NCI-H2029 (cell line): ENCODE data around the gene COL4A4.

ENCODE experiments used
- DNase-seq: peaks from one replicate; lab custom pipeline; 2025; lab: John Stamatoyannopoulos, UW

The COL4A4 gene

DNA sequence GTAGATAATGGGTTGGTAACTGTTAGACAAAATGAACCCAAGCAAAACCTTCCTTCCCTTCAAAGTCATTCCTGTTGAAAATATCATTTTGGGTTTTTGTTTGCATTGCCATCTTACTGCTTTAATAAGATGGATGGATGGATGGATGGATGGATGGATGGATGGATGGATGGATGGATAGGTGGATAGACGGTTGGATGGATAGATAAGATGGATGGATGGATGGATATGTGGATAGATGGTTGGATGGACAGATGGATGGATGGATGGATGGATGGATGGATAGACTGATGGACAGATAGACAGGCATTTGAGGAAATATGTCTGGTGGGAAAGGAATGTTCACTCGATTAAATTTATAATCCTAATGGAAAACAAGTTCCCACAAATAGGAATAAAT, 133.2 kb downstream of the COL4A4 start:
- no peak for DNase-seq

DNA sequence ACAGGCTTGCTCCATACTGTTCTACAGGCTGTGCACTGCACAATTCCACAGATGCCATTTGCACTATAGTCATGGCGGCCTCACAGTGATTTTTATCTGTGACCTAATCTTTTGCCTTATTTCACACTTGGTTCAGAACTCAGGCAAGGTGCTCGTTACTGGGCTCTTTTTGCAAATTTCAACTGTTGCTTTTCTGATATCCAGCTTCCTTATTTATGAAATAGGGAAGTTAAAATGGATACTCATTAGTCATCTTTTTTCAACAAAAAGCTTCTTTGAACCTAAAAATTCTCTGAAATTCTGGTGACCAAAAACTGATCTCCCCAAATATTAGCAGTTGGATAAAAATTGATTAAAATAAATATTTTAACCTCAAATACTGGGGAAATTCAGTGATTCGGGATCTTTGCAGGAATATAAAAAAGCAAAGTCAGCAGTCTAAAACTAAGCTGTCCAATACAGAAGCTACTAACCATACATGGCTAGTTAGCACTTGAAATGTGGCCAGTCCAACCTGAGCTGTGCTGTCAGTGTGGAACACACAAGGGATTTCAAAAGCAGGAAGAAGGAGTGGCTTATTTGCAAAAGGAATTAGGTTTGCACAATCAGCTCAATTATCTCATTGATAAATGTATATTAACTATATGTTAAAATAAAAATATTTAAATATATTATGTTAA, 134.4 kb downstream of the COL4A4 start:
- no peak for DNase-seq

DNA sequence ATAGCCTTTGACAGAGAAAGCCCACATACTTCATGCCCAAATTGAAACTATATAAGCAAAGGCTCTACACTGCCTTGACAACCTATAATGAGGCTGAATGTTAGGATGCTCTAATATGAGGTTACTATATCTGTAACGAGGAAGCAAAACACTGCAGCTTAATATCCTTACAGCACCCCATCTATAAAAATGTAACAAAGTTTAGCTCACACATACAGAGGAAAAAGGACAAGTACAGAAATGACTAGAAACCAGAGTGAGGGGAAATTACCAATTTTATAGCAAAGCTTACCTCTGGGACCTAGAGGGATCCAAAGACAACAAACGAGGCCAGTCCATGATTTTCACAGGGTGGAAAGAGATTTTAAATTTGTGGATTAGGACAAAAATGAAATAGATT, 138.5 kb downstream of the COL4A4 start:
- DNase-seq = no peak

DNA sequence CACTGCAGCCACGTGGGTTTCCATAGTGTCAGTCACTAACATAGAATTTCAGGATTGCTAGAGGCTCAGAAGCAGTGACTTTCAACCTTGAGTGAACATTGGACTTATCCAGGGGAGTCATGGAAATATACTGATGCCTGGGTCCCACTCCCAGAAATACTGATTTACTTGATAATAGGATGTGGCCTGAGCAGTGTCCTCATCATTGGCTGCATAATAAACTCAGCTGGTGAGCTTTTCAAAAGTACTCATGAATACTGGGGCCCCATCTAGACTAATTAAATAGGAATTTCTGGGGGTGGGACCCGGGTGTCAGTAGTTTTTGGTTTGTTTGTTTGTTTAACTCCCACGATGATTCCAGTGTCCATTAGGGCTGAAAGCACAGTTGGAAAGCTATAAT, 141.4 kb downstream of the COL4A4 start:
- no peak for DNase-seq

DNA sequence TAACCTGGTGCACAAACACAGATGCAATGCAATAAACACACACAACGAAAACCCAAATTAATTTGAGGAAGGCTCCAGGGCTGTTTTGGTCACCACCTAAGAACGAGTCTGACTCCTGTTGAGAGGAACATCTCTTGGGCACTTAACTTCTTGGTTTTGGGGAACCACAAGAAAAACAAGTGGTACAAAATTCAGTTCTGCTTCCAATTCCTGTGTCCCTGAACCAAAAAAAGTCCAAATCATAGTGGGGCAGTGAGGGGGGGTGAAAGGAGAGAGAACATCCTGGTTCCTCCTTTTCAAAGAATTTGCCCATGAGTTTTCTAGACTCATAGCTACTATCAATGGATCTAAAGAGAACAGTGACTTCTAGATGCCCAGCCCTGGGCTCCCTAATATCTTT, 143.6 kb downstream of the COL4A4 start:
- no peak for DNase-seq

DNA sequence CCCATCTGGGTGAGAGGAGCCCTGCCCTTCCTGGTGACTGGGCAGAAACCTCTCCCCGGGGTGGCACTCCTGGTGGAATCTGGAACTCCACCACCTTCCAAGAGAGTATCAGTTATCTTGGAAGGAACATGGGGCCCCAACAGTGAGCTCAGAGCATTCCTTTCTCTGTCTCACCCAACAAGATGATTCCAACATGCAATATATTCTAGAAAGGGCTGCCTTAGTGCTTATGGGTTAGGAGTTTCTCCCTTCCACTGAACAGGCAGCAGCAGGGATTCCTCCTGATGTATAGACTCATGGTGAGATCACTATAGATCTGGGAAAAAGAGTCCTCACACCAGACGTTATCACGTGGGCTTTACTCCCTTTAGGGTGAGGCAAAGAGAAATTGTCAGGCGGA, 147.1 kb downstream of the COL4A4 start:
- DNase-seq = no peak

DNA sequence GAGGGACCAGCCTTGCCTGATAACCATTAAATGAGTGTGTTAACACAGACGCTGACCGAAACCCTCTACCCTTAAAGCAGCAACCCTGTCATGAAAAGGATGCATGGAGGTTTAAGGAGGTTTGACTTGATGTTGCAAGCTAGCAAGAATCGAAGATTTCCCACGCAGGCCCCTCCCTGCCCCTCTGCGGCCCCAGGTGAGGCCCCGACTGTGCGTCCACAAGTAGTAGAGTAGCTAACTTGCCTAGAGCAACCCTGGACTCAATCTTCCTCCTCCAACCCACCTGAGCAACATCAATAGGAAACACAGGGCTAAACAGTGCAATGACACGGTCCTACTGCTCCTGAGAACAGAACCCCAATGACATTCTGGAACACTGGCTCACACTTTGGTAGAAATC, 150.1 kb downstream of the COL4A4 start:
- no peak for DNase-seq

DNA sequence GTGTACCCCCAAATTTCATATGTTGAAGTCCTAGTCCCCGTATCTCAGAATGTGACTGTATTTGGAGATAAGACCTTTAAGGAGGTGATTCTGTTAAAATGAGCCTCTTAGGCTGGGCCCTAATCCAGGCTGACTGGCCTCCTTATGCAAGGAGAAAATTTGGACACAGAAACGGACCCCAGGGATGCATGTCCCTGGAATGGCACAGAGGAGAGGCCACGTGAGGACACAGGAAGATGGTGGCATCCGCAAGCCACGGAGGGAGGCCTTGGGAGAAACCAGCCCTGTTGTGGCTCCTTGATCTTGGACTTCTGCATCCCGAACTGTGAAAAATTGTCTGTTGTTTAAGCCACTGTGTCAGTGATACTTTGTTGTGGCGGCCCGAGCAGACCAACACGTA, 150.7 kb downstream of the COL4A4 start:
- no peak for DNase-seq

DNA sequence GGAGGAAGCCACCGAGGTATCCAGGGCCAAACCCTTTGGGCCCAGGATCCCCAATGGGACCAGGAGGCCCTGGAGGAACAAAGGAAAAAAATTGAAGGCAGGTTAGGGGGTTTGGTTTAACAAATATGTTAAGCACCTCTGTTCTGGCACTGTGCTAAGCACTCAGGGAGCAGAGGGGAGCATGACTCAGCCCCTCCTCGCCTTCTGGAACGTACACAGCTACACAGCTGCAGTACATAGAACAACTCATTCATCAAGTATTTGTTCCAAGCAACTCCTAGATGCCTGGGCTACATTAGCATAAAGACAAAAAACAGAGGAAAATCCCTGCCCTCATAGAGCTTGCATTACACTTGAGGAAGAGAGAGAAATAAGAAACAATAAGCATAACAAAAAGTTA, 153.6 kb downstream of the COL4A4 start:
- DNase-seq = no peak

DNA sequence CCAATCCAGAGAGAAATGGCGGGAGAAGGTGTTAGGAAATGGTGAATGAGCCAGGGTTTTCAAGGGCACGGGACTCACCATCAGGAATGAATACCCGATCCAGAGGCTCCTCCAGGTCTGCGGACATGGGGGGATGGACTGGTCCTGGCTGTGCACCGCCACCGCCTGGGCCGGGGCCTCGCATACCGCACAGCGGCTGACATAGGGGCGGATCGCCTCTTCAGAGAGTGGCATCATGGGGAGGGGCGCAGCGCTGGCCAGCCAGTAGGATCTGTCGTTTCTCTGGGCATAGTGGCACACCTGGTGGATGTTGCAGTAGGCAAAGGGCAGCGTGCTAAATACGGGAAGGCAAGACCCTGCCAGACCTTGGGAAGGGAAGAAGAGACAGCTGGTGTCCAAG, 156.1 kb downstream of the COL4A4 start:
- no peak for DNase-seq

DNA sequence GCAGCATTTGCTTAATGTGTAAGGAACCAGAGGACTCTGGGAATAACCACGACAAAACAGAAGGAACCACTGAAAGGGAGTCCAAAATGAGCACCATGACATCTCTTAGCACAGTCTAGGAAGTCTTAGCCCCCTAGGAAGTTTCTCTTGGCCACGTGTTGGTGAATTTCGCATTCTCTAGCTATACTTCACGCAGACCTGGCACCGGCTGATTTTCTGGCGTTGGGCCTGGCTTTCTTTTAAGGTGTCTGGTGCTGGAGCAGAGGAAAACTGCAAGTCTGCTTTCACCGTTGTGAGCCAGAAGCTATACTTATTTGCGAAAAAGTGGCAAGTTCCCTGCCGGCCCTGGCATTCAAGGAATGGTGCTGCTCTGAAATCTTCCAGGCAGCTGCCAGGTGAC, 156.9 kb downstream of the COL4A4 start:
- DNase-seq = no peak

DNA sequence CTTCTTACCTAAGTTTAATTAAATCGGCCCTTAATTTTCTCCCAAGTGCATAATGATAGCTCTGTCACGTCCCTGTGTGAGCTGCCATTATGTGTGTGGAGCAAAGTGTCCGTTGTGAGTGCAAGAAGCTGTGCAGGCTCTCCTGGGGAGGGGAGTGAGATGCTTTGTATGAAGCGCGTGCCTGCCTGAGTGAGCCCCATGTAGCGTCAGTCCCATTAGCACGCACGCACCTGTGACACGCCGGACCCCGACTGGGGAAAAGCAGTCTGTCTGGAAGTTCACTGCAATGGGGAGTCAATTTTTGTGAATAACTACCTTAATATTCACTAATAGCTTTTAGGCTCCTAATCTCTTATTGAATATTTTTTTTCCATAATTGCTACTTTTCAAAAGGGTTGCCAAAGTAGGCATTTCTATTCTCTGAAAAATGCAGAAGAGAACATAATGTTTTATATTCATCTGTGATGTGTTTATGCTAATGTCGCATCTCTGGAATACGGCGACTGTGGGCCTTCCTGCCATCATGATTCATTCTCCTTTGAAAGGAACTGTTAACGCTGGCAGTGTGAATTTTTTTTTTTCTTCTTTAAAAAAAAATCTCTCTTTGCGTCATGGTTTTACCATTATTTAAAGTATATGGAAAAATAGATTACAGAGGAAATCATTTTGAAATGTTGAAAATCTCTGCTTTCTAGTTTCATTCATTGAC, 157.7 kb downstream of the COL4A4 start:
- DNase-seq = no peak

DNA sequence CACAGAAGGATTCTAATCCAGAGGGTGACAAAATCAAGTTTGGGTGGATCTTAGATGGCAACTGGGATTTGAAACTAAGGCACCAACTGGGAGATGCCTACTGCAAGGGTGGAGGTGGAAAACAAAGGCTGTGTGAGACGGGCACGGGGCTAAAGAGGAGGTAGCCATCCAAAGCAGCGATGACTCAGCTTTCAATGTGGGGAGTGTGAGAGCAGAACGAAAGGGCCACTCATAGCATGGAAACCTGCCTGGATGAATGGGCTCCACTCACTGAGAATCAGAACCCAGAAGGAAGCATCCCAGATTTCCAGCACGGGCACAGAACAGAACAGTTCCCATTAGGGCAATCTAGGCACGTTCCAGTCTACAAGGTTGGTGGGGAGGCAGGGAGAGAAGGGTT, 159.5 kb downstream of the COL4A4 start:
- no peak for DNase-seq

DNA sequence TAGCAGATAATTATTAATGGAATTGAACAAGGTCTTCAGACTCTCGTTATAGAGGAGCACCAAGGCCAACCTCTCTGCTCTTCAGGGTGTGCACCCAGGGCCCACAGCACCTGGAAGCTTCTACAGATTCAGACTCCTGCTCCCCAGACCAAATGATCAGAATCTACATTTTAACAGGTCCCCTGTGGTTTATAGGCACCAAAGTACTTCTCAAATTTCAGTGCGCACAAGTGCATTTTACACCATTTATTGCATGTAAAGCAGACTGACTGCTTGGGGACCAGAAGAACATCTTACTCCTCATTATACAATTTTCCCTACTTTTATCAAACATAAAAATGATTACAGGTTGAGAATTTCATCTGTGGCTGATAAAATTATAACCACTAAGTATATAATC, 163.9 kb downstream of the COL4A4 start:
- DNase-seq = no peak

DNA sequence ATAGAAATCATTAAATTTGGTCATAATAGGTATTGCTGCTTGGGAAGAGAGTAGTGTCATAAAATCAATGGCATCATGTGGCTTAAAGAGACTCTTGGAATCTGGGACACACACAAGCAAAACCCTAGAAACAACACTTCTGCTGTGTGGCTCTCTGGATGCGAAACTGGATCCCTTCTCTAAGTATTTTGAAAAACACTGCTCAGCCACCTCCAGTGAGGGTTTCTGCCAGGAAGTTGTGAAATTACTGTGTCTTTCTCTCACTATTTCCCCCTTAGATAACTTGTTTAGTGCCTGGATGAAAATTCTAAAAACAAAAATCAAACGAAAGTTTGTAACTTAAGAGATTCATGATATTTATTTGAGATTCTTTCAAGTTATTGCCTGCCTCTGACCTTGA, 164.3 kb downstream of the COL4A4 start:
- DNase-seq = no peak

DNA sequence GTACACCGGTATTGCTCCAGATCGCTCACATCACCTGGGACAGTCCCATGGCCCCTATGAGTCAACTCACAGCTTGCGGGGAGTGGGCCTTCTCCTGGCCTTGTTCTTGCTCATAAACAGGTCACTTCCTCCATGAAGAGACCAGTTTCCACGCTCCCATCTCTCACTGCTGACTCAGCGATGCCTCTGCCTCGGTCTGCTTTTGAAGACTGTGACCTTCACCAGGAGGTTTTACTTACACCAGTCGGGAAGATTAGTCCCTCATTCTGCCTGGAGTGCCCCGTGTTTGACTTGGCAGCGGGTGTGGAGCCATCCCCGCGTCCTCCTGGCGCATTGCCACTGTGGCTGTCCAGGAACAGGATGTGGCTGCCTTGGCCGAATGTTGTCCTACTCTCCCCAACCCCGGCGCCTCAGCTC, 168.4 kb downstream of the COL4A4 start:
- DNase-seq = peak; percentile 74

DNA sequence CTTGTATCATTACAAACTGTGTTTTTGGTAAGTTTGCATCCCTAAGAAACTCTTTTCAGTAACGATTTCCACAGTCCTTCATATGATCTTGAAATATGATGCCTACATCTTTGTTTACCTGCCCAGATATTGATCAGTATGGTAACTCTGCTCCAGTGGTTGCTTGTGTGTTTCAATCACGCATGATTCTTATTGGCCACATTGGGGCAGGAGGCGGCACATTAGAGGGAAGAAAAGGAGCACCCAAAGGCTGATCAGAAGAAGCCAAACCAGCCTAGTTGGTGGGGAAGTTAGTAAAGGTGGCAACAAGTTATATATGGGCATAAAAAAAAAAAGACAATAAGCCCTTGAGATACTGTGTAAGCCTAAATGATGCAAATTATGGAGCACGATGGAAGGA, 169.2 kb downstream of the COL4A4 start:
- DNase-seq = no peak

DNA sequence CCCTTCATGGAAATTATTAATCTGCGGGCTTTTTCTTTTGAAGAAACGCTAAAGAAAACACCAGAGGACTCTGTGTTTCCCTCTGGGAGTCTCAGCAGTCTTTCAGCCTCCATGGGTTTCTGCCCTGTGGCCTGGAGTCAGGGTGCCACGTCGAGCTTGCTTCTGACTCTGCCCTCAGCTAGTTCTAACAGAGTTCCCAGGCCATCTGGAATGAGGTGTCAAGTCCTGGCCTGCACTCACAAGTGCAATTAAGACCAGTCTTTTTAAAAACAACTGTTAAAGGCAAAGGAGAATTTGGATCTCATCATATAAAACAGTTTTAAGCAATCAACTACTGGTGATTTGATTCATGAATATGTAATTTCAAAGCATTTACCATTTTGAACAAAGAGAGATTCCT, 170.8 kb downstream of the COL4A4 start:
- no peak for DNase-seq

DNA sequence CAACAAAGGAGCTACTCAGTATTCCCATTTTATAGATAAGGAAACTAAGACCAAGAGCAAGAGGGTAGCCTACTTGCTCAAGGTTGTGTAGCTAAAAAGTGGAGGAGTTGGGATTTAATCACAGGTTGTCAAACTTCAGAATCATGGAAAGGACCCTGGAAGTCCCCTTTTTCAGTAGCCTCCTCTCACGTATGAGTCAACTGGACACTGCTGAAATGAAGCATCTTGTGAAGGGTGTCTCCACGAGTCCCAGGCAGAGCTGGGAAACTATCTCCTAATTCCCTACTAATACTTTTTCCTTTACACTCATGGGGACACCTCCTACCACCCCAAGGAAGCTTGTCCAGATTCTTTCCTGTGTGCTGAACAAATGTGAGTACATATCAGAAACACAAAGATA, 172.3 kb downstream of the COL4A4 start:
- DNase-seq = no peak

DNA sequence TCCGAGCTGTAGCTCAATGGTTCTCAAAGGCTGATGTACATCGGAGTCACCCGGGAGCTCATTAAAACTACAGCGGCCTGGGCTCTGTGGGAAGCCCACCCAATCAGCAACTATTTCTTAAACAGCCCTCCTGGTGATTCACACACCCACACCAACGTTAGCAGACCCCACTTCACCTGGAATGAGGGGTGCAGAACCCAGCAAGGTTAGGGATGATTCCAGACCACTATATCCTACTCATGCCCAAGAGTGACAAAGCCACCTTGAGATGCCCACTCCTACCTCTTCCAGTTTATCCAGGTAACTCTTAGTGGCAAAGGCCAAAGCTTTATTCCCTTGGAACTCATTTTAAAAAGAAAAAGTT, 178.4 kb downstream of the COL4A4 start:
- DNase-seq = no peak

DNA sequence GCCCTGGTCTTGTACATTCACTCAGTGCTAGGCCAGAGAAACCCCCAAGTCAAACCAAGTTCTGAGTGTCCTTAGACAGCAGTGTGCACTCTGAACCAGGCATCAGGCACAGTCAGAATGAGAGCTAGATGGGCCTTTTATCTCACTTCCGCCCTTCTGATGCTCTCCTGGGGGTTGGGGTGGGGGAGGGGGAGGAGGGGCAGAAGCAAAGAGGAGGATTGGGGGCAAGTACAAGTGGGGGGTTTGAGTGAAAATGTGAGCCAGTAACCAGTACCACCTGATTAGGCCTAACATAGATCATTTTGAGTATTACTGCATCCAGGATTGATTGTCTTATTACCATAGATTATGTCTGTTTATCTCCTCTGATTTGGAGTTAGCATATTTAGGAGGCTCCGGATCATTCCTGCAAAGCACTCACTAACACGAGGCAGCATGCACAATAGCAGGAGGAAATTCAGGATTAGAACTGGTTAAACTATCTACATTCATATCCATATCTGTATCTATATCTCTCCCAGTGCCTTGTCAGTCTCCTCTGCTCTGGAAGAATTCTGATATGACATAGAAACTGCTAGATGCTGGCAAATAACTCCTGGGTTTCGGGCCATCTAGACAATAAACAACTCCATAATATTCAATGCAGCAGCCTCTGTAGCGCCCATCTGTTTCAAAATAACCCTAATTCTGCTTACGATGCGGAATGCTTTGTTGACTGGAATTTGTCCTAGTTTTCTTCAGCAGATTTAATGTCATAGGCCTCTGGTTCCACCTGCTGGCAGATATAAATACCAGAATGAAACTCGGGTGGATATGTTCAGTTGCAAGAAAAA, 179.0 kb downstream of the COL4A4 start:
- DNase-seq = peak; percentile 7

DNA sequence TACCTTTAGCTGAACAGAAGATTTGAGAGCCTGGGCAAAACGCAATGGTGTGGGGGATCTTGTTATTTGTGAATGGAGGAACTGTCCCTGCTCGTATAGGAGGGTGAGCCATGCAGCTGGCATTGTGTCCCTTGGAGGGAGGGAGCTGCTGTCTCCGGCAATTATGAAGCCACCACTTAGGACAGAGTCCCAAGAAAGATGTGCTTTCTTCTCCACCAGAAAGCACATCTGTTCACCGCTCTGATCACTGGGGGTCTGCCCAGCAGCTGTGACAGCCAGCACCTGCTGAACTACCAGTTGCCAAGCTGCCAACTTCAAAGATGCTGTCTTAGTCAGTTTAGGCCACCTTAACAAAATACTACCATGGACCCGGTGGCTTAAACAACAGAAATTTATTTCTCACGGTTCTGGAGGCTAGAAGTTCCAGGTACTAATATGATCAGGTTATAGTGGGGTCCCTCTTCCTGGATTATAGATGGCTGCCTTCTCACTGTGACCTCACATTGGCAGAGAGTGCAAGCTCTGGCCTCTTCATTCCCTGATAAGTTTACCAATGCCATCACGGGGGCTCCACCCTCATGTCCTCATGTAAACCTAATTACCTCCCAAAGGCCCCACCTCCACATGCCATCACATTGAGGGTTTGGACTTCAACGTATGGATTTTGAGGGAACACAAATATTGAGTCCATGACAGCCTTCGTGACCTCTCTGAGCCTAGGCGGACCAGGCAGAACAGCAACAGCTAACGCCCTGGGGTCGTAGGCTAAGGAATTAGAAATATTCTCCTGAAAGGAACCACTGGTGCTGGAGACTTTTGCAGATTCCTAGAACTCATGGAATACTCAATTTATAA, 179.9 kb downstream of the COL4A4 start:
- no peak for DNase-seq
